GM23338 (cell line): ENCODE measurements around the gene SLC6A15. TPM values are rescaled to one million over a fixed set of nuclear protein-coding genes. Genes with fewer than 3 reads are reported as not detected.

ENCODE experiments used
- ATAC-seq: fragments of 200-7000 bp; cut with Tn5 transposase; 3 replicates; pipeline ENCODE4 v1.9.1; 2020
- DNase-seq: peaks from one replicate; pipeline ENCODE4 v3.0.0-alpha.2; 2015; ENCODE audit warnings: low spot score
- H2AFZ ChIP-seq: fragments of 200-600 bp; sonication (generic); 2 replicates; pipeline ENCODE4 v1.8.0; 2016; ENCODE audit warnings: antibody characterized with exemption, mild to moderate bottlenecking, moderate library complexity
- H3F3A ChIP-seq: fragments of 200-600 bp; sonication (generic); replicated peaks from 2 replicates; pipeline ENCODE4 v1.8.0; 2017; ENCODE audit warnings: antibody characterized with exemption, mixed run types, low read depth
- H3K27ac ChIP-seq: fragments of 200-600 bp; sonication (generic); 2 replicates; pipeline ENCODE4 v1.6.1; 2016; ENCODE audit warnings: low read depth
- H3K27me3 ChIP-seq: fragments of 200-600 bp; sonication (generic); 2 replicates; pipeline ENCODE4 v1.8.0; 2016; ENCODE audit warnings: mild to moderate bottlenecking, mixed run types, moderate library complexity; ENCODE audit not compliant: insufficient read depth
- H3K36me3 ChIP-seq: fragments of 200-600 bp; sonication (generic); 2 replicates; pipeline ENCODE4 v1.8.0; 2016; ENCODE audit warnings: mild to moderate bottlenecking; ENCODE audit not compliant: insufficient read depth
- H3K4me1 ChIP-seq: fragments of 200-600 bp; sonication (generic); 2 replicates; pipeline ENCODE4 v1.8.0; 2016; ENCODE audit warnings: mild to moderate bottlenecking, moderate library complexity; ENCODE audit not compliant: insufficient read depth
- H3K4me2 ChIP-seq: fragments of 200-600 bp; sonication (generic); 2 replicates; pipeline ENCODE4 v1.7.1; 2017; ENCODE audit warnings: mixed run types
- H3K4me3 ChIP-seq: fragments of 200-600 bp; sonication (generic); 2 replicates; pipeline ENCODE4 v1.6.1; 2016; ENCODE audit warnings: mixed run types
- H3K79me2 ChIP-seq: fragments of 200-600 bp; sonication (generic); replicated peaks from 2 replicates; pipeline ENCODE4 v1.8.0; 2017; ENCODE audit warnings: mild to moderate bottlenecking; ENCODE audit not compliant: insufficient read depth
- H3K9me2 ChIP-seq: fragments of 200-600 bp; sonication (generic); 2 replicates; pipeline ENCODE4 v1.8.0; 2017; ENCODE audit not compliant: insufficient read depth
- H4K20me1 ChIP-seq: fragments of 200-600 bp; sonication (generic); replicated peaks from 2 replicates; pipeline ENCODE4 v1.8.0; 2017; ENCODE audit warnings: mild to moderate bottlenecking; ENCODE audit not compliant: insufficient read depth
- H3K27ac Mint-ChIP-seq: 2 replicates; pipeline ENCODE4 v1.8.0; 2020; ENCODE audit warnings: inconsistent platforms, mild to moderate bottlenecking, moderate library complexity, mixed read lengths
- H3K27me3 Mint-ChIP-seq: 3 replicates; pipeline ENCODE4 v1.8.0; 2022; ENCODE audit warnings: low read depth, mild to moderate bottlenecking, moderate library complexity, mixed read lengths, inconsistent platforms; ENCODE audit not compliant: insufficient read depth, poor library complexity
- H3K36me3 Mint-ChIP-seq: 3 replicates; pipeline ENCODE4 v1.8.0; 2021; ENCODE audit warnings: low read depth, mild to moderate bottlenecking, inconsistent platforms, moderate library complexity, mixed read lengths
- H3K4me1 Mint-ChIP-seq: 3 replicates; pipeline ENCODE4 v1.8.0; 2020; ENCODE audit warnings: mild to moderate bottlenecking, inconsistent platforms, mixed read lengths
- H3K4me3 Mint-ChIP-seq: 3 replicates; pipeline ENCODE4 v1.8.0; 2021; ENCODE audit warnings: moderate library complexity, mild to moderate bottlenecking, inconsistent platforms, mixed read lengths
- H3K9me3 Mint-ChIP-seq: 3 replicates; pipeline ENCODE4 v1.8.0; 2020; ENCODE audit warnings: moderate library complexity, mild to moderate bottlenecking, inconsistent platforms, mixed read lengths
- CREB1 ChIP-seq: fragments of 250-450 bp; sonication (Bioruptor Pico); IDR thresholded peaks from 2 replicates; pipeline ENCODE4 v1.5.0; 2020; ENCODE audit warnings: low read depth, mild to moderate bottlenecking, moderate library complexity
- EZH2 ChIP-seq: fragments of 200-600 bp; sonication (generic); IDR thresholded peaks from one replicate; pipeline ENCODE4 v1.8.0; 2017; ENCODE audit warnings: antibody characterized with exemption, mild to moderate bottlenecking, low read depth; ENCODE audit not compliant: unreplicated experiment
- EZH2phosphoT487 ChIP-seq: fragments of 200-600 bp; sonication (generic); IDR thresholded peaks from one replicate; pipeline ENCODE4 v1.8.1; 2018; ENCODE audit warnings: antibody characterized with exemption; ENCODE audit not compliant: unreplicated experiment
- JUNB ChIP-seq: IDR thresholded peaks from one replicate; pipeline ENCODE4 v1.6.1; 2016; ENCODE audit warnings: antibody characterized with exemption; ENCODE audit not compliant: unreplicated experiment
- NANOG ChIP-seq: IDR thresholded peaks from 2 replicates; pipeline ENCODE4 v1.6.1; 2016; ENCODE audit warnings: antibody characterized with exemption, borderline replicate concordance
- POLR2AphosphoS5 ChIP-seq: IDR thresholded peaks from 2 replicates; pipeline ENCODE4 v1.6.1; 2016; ENCODE audit warnings: antibody characterized with exemption, low read depth
- STAT1 ChIP-seq: IDR thresholded peaks from one replicate; pipeline ENCODE4 v1.6.1; 2016; ENCODE audit warnings: antibody characterized with exemption; ENCODE audit not compliant: unreplicated experiment
- ZNF114 ChIP-seq: fragments of 250-450 bp; sonication (Bioruptor Pico); IDR thresholded peaks from 2 replicates; pipeline ENCODE4 v1.5.0; 2020; ENCODE audit warnings: mild to moderate bottlenecking, moderate library complexity
- ZNF331 ChIP-seq: fragments of 250-450 bp; sonication (Bioruptor Pico); IDR thresholded peaks from 2 replicates; pipeline ENCODE4 v1.5.0; 2020; ENCODE audit warnings: low read depth, mild to moderate bottlenecking, moderate library complexity
- polyA plus RNA-seq: library from polyadenylated mRNA; unstranded; fragments of >200 nt; fragmentation: Nextera tagmentation; extraction: Ambion mirVana; gene quantifications from 2 replicates; pipeline ENCODE4 v1.2.1, GENCODE V29; 2016
- total RNA-seq: library from RNA; depleted of rRNA; stranded (reverse); fragments of >200 nt; shearing (Covaris generic); gene quantifications from 2 replicates; pipeline ENCODE4 v1.2.3, GENCODE V29; 2014
- TF ChIP-seq, protein P1 (sequence below): IDR thresholded peaks from one replicate; pipeline ENCODE4 v1.6.1; 2018; ENCODE audit warnings: antibody characterized with exemption; ENCODE audit not compliant: unreplicated experiment
- TF ChIP-seq, protein P2 (sequence below): fragments of 250-450 bp; sonication (Bioruptor Pico); IDR thresholded peaks from 2 replicates; pipeline ENCODE4 v1.5.0; 2020; ENCODE audit warnings: mild to moderate bottlenecking, moderate library complexity
- TF ChIP-seq, protein P3 (sequence below), 2 experiments: fragments of 200-600 bp in 1 of 2; sonication (generic) in 1 of 2; conservative IDR thresholded peaks; 2 replicates each; pipeline versions ENCODE4 v1.5.1 to v1.6.1; 2016 to 2017; ENCODE audit warnings: antibody characterized with exemption in 2 of 2, low read depth in 2 of 2, mild to moderate bottlenecking in 2 of 2, moderate library complexity in 1 of 2
- TF ChIP-seq, protein P4 (sequence below): IDR thresholded peaks from 2 replicates; pipeline ENCODE4 v1.6.1; 2016; ENCODE audit warnings: antibody characterized with exemption

SLC6A15 gene
- total and polyA plus RNA-seq, 2 experiments from 2014 or later, result 12.1 to 27.9 TPM

DNA sequence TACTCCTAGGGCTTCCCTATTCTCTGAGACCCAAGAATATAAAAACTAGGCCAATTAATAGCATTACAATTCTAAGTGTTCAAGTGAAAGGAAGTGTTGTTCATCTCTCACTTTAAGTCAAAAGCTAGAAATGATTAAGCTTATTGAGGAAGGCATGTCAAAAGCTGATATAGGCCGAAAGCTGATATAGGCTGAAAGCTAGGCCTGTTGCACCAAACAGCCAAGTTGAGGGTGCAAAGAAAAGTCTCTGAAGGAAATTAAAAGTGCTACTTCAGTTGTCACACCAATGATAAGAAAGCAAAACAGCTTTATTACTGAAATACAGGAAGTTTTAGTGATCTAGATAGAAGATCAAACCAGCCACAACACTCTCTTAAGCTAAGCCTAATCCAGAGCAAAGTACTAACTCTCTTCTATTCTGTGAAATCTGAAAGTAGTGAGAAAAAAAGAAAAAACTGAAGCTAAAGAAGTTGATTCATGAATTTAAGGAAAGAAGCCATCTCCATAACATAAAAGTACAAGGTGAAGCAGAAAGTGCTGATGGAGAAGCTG lies 68.9 kb downstream of the SLC6A15 start:
- DNase-seq (no peak), ATAC-seq (no peak)
- no peak overlapping the region for H3K4me3 Mint-ChIP-seq
- H3K9me2 ChIP-seq, result no peaks in the 10 kb centered on the region
- no peaks in the 10 kb centered on the region for H3K79me2 ChIP-seq
- no peaks in the 10 kb centered on the region for H3K27me3 Mint-ChIP-seq
- H3K4me1 ChIP-seq, result no peaks in the 10 kb centered on the region
- no peak overlapping the region for H3K27ac Mint-ChIP-seq
- no peaks in the 10 kb centered on the region for H3K36me3 Mint-ChIP-seq
- no peaks in the 10 kb centered on the region for H4K20me1 ChIP-seq
- no peaks in the 10 kb centered on the region for H3F3A ChIP-seq
- H3K4me1 Mint-ChIP-seq, result no peaks in the 10 kb centered on the region
- no peaks in the 10 kb centered on the region for H3K36me3 ChIP-seq
- H3K27me3 ChIP-seq, result no peaks in the 10 kb centered on the region
- H2AFZ ChIP-seq, result no peak overlapping the region
- no peak overlapping the region for H3K4me2 ChIP-seq
- TF ChIP-seq, protein P1, sequence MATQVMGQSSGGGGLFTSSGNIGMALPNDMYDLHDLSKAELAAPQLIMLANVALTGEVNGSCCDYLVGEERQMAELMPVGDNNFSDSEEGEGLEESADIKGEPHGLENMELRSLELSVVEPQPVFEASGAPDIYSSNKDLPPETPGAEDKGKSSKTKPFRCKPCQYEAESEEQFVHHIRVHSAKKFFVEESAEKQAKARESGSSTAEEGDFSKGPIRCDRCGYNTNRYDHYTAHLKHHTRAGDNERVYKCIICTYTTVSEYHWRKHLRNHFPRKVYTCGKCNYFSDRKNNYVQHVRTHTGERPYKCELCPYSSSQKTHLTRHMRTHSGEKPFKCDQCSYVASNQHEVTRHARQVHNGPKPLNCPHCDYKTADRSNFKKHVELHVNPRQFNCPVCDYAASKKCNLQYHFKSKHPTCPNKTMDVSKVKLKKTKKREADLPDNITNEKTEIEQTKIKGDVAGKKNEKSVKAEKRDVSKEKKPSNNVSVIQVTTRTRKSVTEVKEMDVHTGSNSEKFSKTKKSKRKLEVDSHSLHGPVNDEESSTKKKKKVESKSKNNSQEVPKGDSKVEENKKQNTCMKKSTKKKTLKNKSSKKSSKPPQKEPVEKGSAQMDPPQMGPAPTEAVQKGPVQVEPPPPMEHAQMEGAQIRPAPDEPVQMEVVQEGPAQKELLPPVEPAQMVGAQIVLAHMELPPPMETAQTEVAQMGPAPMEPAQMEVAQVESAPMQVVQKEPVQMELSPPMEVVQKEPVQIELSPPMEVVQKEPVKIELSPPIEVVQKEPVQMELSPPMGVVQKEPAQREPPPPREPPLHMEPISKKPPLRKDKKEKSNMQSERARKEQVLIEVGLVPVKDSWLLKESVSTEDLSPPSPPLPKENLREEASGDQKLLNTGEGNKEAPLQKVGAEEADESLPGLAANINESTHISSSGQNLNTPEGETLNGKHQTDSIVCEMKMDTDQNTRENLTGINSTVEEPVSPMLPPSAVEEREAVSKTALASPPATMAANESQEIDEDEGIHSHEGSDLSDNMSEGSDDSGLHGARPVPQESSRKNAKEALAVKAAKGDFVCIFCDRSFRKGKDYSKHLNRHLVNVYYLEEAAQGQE, result no peak
- TF ChIP-seq, protein P2, sequence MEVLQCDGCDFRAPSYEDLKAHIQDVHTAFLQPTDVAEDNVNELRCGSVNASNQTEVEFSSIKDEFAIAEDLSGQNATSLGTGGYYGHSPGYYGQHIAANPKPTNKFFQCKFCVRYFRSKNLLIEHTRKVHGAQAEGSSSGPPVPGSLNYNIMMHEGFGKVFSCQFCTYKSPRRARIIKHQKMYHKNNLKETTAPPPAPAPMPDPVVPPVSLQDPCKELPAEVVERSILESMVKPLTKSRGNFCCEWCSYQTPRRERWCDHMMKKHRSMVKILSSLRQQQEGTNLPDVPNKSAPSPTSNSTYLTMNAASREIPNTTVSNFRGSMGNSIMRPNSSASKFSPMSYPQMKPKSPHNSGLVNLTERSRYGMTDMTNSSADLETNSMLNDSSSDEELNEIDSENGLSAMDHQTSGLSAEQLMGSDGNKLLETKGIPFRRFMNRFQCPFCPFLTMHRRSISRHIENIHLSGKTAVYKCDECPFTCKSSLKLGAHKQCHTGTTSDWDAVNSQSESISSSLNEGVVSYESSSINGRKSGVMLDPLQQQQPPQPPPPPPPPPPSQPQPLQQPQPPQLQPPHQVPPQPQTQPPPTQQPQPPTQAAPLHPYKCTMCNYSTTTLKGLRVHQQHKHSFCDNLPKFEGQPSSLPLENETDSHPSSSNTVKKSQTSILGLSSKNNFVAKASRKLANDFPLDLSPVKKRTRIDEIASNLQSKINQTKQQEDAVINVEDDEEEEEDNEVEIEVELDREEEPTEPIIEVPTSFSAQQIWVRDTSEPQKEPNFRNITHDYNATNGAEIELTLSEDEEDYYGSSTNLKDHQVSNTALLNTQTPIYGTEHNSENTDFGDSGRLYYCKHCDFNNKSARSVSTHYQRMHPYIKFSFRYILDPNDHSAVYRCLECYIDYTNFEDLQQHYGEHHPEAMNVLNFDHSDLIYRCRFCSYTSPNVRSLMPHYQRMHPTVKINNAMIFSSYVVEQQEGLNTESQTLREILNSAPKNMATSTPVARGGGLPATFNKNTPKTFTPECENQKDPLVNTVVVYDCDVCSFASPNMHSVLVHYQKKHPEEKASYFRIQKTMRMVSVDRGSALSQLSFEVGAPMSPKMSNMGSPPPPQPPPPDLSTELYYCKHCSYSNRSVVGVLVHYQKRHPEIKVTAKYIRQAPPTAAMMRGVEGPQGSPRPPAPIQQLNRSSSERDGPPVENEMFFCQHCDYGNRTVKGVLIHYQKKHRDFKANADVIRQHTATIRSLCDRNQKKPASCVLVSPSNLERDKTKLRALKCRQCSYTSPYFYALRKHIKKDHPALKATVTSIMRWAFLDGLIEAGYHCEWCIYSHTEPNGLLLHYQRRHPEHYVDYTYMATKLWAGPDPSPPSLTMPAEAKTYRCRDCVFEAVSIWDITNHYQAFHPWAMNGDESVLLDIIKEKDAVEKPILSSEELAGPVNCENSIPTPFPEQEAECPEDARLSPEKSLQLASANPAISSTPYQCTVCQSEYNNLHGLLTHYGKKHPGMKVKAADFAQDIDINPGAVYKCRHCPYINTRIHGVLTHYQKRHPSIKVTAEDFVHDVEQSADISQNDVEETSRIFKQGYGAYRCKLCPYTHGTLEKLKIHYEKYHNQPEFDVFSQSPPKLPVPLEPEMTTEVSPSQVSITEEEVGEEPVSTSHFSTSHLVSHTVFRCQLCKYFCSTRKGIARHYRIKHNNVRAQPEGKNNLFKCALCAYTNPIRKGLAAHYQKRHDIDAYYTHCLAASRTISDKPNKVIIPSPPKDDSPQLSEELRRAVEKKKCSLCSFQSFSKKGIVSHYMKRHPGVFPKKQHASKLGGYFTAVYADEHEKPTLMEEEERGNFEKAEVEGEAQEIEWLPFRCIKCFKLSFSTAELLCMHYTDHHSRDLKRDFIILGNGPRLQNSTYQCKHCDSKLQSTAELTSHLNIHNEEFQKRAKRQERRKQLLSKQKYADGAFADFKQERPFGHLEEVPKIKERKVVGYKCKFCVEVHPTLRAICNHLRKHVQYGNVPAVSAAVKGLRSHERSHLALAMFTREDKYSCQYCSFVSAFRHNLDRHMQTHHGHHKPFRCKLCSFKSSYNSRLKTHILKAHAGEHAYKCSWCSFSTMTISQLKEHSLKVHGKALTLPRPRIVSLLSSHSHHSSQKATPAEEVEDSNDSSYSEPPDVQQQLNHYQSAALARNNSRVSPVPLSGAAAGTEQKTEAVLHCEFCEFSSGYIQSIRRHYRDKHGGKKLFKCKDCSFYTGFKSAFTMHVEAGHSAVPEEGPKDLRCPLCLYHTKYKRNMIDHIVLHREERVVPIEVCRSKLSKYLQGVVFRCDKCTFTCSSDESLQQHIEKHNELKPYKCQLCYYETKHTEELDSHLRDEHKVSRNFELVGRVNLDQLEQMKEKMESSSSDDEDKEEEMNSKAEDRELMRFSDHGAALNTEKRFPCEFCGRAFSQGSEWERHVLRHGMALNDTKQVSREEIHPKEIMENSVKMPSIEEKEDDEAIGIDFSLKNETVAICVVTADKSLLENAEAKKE (CRISPR knock-in tag), result no peak
- TF ChIP-seq CREB1 (CRISPR knock-in tag), result no peak
- no peak for TF ChIP-seq EZH2
- no peak for TF ChIP-seq ZNF114 (CRISPR knock-in tag)
- TF ChIP-seq JUNB, result no peak
- no peak for TF ChIP-seq STAT1
- no peak for TF ChIP-seq NANOG
- no peak for TF ChIP-seq POLR2AphosphoS5
- no peak for TF ChIP-seq EZH2phosphoT487
- no peak for TF ChIP-seq ZNF331 (CRISPR knock-in tag)
- TF ChIP-seq, protein P3, sequence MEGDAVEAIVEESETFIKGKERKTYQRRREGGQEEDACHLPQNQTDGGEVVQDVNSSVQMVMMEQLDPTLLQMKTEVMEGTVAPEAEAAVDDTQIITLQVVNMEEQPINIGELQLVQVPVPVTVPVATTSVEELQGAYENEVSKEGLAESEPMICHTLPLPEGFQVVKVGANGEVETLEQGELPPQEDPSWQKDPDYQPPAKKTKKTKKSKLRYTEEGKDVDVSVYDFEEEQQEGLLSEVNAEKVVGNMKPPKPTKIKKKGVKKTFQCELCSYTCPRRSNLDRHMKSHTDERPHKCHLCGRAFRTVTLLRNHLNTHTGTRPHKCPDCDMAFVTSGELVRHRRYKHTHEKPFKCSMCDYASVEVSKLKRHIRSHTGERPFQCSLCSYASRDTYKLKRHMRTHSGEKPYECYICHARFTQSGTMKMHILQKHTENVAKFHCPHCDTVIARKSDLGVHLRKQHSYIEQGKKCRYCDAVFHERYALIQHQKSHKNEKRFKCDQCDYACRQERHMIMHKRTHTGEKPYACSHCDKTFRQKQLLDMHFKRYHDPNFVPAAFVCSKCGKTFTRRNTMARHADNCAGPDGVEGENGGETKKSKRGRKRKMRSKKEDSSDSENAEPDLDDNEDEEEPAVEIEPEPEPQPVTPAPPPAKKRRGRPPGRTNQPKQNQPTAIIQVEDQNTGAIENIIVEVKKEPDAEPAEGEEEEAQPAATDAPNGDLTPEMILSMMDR (conservative IDR thresholded peaks at IDR 0.05; ENCODE audit: low read depth in 2 of 2), result no peak
- TF ChIP-seq, protein P4, sequence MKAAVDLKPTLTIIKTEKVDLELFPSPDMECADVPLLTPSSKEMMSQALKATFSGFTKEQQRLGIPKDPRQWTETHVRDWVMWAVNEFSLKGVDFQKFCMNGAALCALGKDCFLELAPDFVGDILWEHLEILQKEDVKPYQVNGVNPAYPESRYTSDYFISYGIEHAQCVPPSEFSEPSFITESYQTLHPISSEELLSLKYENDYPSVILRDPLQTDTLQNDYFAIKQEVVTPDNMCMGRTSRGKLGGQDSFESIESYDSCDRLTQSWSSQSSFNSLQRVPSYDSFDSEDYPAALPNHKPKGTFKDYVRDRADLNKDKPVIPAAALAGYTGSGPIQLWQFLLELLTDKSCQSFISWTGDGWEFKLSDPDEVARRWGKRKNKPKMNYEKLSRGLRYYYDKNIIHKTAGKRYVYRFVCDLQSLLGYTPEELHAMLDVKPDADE, result no peak
- no peak overlapping the region for H3K4me3 ChIP-seq
- H3K9me3 Mint-ChIP-seq, result no peaks in the 10 kb centered on the region; the same call in 2 of the 3 replicates
- no peak overlapping the region for H3K27ac ChIP-seq
